HepG2 (cell line): Measurements from ENCODE around the gene ALK.

ENCODE experiments used
- FOXA1 ChIP-seq, 2 experiments: fragments of 450-650 bp in 1 of 2; sonication (generic) in 1 of 2; formaldehyde crosslinking in 1 of 2; IDR thresholded peaks; 2 replicates each; pipeline versions ENCODE4 v1.4.0 to v1.6.1; 2016 to 2020; ENCODE audit warnings: missing genetic modification reagents in 1 of 2
- MEIS1 ChIP-seq: sonication (generic); formaldehyde crosslinking; IDR thresholded peaks from 2 replicates; pipeline ENCODE4 v1.9.0; 2021; ENCODE audit warnings: mild to moderate bottlenecking, missing genetic modification reagents, moderate library complexity, borderline replicate concordance
- MXI1 ChIP-seq: IDR thresholded peaks from 3 replicates; pipeline ENCODE4 v1.6.1; 2012; ENCODE audit warnings: low read depth, low read length, inconsistent platforms, borderline replicate concordance
- POLR2AphosphoS5 ChIP-seq: IDR thresholded peaks from 2 replicates; pipeline ENCODE4 v1.6.1; 2012; ENCODE audit warnings: low read depth, low read length
- POLR2G ChIP-seq: fragments of 200-400 bp; formaldehyde crosslinking; IDR thresholded peaks from 2 replicates; pipeline ENCODE4 v1.6.1; 2018; ENCODE audit warnings: mild to moderate bottlenecking, low read depth, low read length, moderate library complexity
- SETDB1 ChIP-seq: sonication (generic); formaldehyde crosslinking; IDR thresholded peaks from 2 replicates; pipeline ENCODE4 v1.5.1; 2020; ENCODE audit warnings: missing genetic modification reagents, mild to moderate bottlenecking, borderline replicate concordance
- SSRP1 ChIP-seq: IDR thresholded peaks from 2 replicates; pipeline ENCODE4 v1.6.1; 2016; ENCODE audit warnings: control low read depth
- TCF7L2 ChIP-seq: IDR thresholded peaks from 2 replicates; pipeline ENCODE4 v1.6.1; 2011; ENCODE audit warnings: mild to moderate bottlenecking, low read depth, low read length, moderate library complexity
- ZNF121 ChIP-seq: sonication (generic); formaldehyde crosslinking; IDR thresholded peaks from 2 replicates; pipeline ENCODE4 v1.5.0; 2020; ENCODE audit warnings: mild to moderate bottlenecking, missing genetic modification reagents
- ZNF143 ChIP-seq: sonication (generic); formaldehyde crosslinking; IDR thresholded peaks from 2 replicates; pipeline ENCODE4 v1.4.0; 2020; ENCODE audit warnings: missing genetic modification reagents
- TF ChIP-seq, protein P1 (sequence below): sonication (generic); formaldehyde crosslinking; IDR thresholded peaks from 2 replicates; pipeline ENCODE4 v1.5.0; 2020; ENCODE audit warnings: missing genetic modification reagents, mild to moderate bottlenecking, borderline replicate concordance
- TF ChIP-seq, protein P2 (sequence below): sonication (generic); formaldehyde crosslinking; IDR thresholded peaks from 2 replicates; pipeline ENCODE4 v1.5.0; 2020; ENCODE audit warnings: mild to moderate bottlenecking, missing genetic modification reagents, moderate library complexity
- TF ChIP-seq, protein P3 (sequence below): sonication (generic); formaldehyde crosslinking; IDR thresholded peaks from 2 replicates; pipeline ENCODE4 v1.4.0; 2020; ENCODE audit warnings: mild to moderate bottlenecking, missing genetic modification reagents, borderline replicate concordance

DNA sequence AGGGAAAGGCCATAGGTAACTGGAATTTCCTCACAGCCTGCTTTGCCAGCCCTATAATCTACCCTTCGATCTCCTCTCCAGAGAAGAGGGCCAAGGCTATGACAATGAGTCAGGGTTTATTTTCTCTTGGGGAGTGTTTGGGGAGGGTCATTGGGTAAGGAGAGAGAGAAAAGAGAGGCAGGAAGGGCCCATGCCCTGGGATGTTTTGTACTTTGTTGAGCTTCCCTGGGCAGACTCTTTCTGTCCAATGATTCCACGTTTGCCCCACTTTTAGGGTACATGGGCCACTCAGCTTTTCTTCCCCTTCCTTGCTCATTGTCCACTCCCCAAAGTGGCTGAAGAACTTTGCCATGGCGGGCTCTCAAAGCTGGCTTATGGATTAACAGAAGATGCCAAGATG, 224.2 kb downstream of the ALK start:
- TF ChIP-seq FOXA1 (IDR thresholded peaks at IDR 0.05) = no peak
- TF ChIP-seq FOXA1 (CRISPR knock-in tag; IDR thresholded peaks at IDR 0.05) = no peak
- no peak for TF ChIP-seq POLR2G
- TF ChIP-seq, protein P1, sequence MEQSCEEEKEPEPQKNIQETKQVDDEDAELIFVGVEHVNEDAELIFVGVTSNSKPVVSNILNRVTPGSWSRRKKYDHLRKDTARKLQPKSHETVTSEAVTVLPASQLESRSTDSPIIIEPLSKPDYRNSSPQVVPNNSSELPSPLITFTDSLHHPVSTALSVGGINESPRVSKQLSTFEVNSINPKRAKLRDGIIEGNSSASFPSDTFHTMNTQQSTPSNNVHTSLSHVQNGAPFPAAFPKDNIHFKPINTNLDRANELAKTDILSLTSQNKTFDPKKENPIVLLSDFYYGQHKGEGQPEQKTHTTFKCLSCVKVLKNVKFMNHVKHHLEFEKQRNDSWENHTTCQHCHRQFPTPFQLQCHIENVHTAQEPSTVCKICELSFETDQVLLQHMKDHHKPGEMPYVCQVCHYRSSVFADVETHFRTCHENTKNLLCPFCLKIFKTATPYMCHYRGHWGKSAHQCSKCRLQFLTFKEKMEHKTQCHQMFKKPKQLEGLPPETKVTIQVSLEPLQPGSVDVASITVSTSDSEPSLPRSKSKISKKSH (CRISPR knock-in tag) = no peak
- no peak for TF ChIP-seq SETDB1
- TF ChIP-seq MEIS1 (CRISPR knock-in tag) = no peak
- TF ChIP-seq, protein P2, sequence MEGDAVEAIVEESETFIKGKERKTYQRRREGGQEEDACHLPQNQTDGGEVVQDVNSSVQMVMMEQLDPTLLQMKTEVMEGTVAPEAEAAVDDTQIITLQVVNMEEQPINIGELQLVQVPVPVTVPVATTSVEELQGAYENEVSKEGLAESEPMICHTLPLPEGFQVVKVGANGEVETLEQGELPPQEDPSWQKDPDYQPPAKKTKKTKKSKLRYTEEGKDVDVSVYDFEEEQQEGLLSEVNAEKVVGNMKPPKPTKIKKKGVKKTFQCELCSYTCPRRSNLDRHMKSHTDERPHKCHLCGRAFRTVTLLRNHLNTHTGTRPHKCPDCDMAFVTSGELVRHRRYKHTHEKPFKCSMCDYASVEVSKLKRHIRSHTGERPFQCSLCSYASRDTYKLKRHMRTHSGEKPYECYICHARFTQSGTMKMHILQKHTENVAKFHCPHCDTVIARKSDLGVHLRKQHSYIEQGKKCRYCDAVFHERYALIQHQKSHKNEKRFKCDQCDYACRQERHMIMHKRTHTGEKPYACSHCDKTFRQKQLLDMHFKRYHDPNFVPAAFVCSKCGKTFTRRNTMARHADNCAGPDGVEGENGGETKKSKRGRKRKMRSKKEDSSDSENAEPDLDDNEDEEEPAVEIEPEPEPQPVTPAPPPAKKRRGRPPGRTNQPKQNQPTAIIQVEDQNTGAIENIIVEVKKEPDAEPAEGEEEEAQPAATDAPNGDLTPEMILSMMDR (CRISPR knock-in tag) = no peak
- no peak for TF ChIP-seq SSRP1
- TF ChIP-seq, protein P3, sequence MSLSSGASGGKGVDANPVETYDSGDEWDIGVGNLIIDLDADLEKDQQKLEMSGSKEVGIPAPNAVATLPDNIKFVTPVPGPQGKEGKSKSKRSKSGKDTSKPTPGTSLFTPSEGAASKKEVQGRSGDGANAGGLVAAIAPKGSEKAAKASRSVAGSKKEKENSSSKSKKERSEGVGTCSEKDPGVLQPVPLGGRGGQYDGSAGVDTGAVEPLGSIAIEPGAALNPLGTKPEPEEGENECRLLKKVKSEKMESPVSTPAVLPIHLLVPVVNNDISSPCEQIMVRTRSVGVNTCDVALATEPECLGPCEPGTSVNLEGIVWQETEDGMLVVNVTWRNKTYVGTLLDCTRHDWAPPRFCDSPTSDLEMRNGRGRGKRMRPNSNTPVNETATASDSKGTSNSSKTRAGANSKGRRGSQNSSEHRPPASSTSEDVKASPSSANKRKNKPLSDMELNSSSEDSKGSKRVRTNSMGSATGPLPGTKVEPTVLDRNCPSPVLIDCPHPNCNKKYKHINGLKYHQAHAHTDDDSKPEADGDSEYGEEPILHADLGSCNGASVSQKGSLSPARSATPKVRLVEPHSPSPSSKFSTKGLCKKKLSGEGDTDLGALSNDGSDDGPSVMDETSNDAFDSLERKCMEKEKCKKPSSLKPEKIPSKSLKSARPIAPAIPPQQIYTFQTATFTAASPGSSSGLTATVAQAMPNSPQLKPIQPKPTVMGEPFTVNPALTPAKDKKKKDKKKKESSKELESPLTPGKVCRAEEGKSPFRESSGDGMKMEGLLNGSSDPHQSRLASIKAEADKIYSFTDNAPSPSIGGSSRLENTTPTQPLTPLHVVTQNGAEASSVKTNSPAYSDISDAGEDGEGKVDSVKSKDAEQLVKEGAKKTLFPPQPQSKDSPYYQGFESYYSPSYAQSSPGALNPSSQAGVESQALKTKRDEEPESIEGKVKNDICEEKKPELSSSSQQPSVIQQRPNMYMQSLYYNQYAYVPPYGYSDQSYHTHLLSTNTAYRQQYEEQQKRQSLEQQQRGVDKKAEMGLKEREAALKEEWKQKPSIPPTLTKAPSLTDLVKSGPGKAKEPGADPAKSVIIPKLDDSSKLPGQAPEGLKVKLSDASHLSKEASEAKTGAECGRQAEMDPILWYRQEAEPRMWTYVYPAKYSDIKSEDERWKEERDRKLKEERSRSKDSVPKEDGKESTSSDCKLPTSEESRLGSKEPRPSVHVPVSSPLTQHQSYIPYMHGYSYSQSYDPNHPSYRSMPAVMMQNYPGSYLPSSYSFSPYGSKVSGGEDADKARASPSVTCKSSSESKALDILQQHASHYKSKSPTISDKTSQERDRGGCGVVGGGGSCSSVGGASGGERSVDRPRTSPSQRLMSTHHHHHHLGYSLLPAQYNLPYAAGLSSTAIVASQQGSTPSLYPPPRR (CRISPR knock-in tag) = no peak
- TF ChIP-seq ZNF121 (CRISPR knock-in tag) = no peak
- no peak for TF ChIP-seq ZNF143 (CRISPR knock-in tag)
- no peak for TF ChIP-seq TCF7L2
- TF ChIP-seq POLR2AphosphoS5 = no peak
- no peak for TF ChIP-seq MXI1
